NT2/D1 (cell line): ENCODE results near the gene LILRB3.

ENCODE experiments used
- SUZ12 ChIP-seq: IDR thresholded peaks from 2 replicates; pipeline ENCODE4 v1.6.1; 2011; ENCODE audit not compliant: insufficient read length, insufficient read depth; ENCODE audit errors: extremely low read depth
- YY1 ChIP-seq: IDR thresholded peaks from 2 replicates; pipeline ENCODE4 v1.6.1; 2011; ENCODE audit not compliant: insufficient read length, insufficient read depth

- TF ChIP-seq SUZ12 (no peak), YY1 (no peak)
These were observed 3.7 kb downstream of the LILRB3 start for GRCh38 chr19:54218960-54219661.
